Activated naive CD4-positive, alpha-beta T cell treated with anti-CD3 and anti-CD28 coated beads for 36 hours (primary cell): ENCODE data around the gene VMP1. TPM values are rescaled to one million over a fixed set of nuclear protein-coding genes. Genes with fewer than 3 reads are reported as not detected.

ENCODE experiments used
- CTCF ChIA-PET: fragments of 350-600 bp; sonication (Branson Sonifier 250); formaldehyde crosslinking; loops from one replicate; lab custom pipeline; 2021; ENCODE audit warnings: antibody characterized with exemption; lab: Charles Lee
- DNase-seq: peaks from one replicate; pipeline ENCODE4 v3.0.0-alpha.2; 2020
- H3K27ac Mint-ChIP-seq: one replicate; pipeline ENCODE4 v1.8.0; 2021; ENCODE audit warnings: mild to moderate bottlenecking, mixed read lengths
- H3K27me3 Mint-ChIP-seq: one replicate; pipeline ENCODE4 v1.8.0; 2021; ENCODE audit warnings: low read depth, mixed read lengths
- H3K36me3 Mint-ChIP-seq: one replicate; pipeline ENCODE4 v1.8.0; 2021; ENCODE audit warnings: low read depth, mixed read lengths
- H3K4me1 Mint-ChIP-seq: one replicate; pipeline ENCODE4 v1.8.0; 2021; ENCODE audit warnings: low read depth, mixed read lengths
- H3K4me3 Mint-ChIP-seq: one replicate; pipeline ENCODE4 v1.8.0; 2021; ENCODE audit warnings: mild to moderate bottlenecking, moderate library complexity, mixed read lengths
- H3K9me3 Mint-ChIP-seq: one replicate; pipeline ENCODE4 v1.8.0; 2021; ENCODE audit warnings: mixed read lengths
- intact Hi-C: fragments of 100-400 bp; cut with micrococcal nuclease; formaldehyde crosslinking; loops from one replicate; pipeline ENCODE4 v1.15.1; 2023
- total RNA-seq, 2 experiments: library from RNA; stranded (reverse); gene quantifications; one replicate each; pipeline ENCODE4 v1.2.3, GENCODE V29; 2021

VMP1 gene
- total RNA-seq, 2 experiments from 2014 or later: 423 to 438 TPM

DNA sequence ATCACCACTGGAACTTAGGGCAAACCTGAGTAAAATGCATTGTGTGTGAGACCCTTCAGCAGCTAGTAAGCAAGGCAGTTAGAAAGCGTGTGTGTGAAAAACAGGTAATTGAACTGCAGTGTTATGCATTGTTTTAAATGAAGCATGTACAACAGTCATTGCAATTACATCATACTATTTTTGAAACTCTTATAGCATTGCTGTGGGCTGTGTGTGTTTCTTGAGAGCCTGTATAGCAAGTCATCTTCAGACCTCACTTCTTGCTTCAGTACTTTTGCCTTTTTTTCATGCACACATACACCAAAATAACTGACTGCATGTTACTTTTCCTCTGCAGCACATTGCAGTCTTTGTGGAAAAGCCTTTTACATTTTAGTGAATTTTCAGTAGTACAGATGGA lies 19.4 kb upstream of the VMP1 start:
- Mint-ChIP-seq H3K36me3 (peaks cover 29% of the 10 kb centered on the region), H3K27me3 (no peaks in the 10 kb centered on the region), H3K4me3 (no peak overlapping the region), H3K4me1 (peaks cover 23% of the 10 kb centered on the region), H3K9me3 (no peaks in the 10 kb centered on the region), H3K27ac (peak overlapping the region; percentile 62)
- DNase-seq: no peak
- CTCF ChIA-PET: interaction anchor here (0.6 to 1.0 kb wide), 2 partner anchors 198 to 923 kb away, joined by 3 read pairs; no protein-coding TSS in a partner anchor
- intact Hi-C loops: no loop called here

DNA sequence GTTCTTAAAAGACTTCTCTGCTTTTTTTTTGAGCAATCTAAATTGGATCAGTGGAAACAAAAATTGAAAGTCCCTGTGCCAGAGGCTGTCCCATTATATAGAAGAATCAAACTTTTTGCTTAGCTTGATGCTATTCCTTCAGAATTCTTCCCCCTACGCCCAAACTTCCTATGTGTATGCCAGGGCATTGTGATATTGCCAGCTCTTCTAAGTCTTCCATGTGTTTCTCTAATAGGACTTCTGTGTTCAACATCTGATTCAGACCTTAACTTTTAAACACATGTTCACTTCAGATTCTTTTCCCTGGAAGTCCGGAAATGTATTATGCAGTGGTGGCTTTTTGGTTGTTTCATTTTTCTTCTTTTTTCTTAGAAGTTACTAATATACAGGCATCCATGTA lies 19.0 kb upstream of the VMP1 start:
- Mint-ChIP-seq H3K27ac (peak overlapping the region; percentile 14), H3K9me3 (no peaks in the 10 kb centered on the region), H3K36me3 (peaks cover 27% of the 10 kb centered on the region), H3K4me1 (peaks cover 21% of the 10 kb centered on the region), H3K27me3 (no peaks in the 10 kb centered on the region), H3K4me3 (no peak overlapping the region)
- intact Hi-C loops: no loop called here
- CTCF ChIA-PET: interaction anchor here (1.0 kb wide), 1 partner anchor 198 kb away, joined by 3 read pairs; no protein-coding TSS in a partner anchor
- no peak for DNase-seq

DNA sequence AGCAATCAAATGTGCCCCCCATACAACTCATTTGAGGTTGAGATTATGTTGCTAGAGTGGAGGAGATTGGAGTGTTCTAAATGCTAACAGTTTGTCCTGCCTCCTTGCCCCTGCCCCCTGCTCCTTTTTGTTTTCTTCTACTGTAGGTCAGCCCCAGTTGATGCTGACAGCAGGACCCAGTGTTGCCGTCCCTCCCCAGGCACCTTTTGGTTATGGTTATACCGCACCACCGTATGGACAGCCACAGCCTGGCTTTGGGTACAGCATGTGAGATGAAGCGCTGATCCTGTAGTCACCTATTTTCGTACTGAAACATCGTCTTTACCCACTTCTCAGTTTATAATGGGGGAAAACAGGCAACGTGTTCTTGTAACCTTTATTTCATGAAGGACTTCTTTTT lies 13.9 kb upstream of the VMP1 start:
- Mint-ChIP-seq H3K4me3 (no peak overlapping the region), H3K9me3 (no peaks in the 10 kb centered on the region), H3K27me3 (no peaks in the 10 kb centered on the region), H3K27ac (peak overlapping the region; percentile 2), H3K4me1 (peaks cover 24% of the 10 kb centered on the region), H3K36me3 (peaks cover 41% of the 10 kb centered on the region)
- CTCF ChIA-PET: interaction anchor here (0.6 kb wide), 1 partner anchor 42 kb away, joined by 3 read pairs; no protein-coding TSS in a partner anchor
- intact Hi-C loops: no loop called here
- no peak for DNase-seq

DNA sequence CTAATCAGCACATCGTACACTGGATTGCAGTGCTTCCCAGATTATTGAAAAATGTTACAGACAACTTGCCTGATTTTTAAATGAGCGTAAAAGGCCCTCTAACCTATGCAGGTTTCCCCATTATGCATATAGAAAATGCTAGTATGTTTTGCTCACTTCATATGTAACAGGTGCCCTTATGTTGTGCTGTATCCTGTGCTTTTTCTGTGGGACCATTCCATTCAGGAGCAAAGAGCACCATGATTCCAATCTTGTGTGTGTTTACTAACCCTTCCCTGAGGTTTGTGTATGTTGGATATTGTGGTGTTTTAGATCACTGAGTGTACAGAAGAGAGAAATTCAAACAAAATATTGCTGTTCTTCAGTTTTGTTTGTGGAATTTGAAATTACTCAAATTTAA lies 13.1 kb upstream of the VMP1 start:
- Mint-ChIP-seq H3K27me3 (no peaks in the 10 kb centered on the region), H3K4me3 (no peak overlapping the region), H3K36me3 (peaks cover 48% of the 10 kb centered on the region), H3K27ac (peak overlapping the region; percentile 43), H3K9me3 (no peaks in the 10 kb centered on the region), H3K4me1 (peaks cover 28% of the 10 kb centered on the region)
- CTCF ChIA-PET: no interaction called here
- intact Hi-C loops: no loop called here
- no peak for DNase-seq

DNA sequence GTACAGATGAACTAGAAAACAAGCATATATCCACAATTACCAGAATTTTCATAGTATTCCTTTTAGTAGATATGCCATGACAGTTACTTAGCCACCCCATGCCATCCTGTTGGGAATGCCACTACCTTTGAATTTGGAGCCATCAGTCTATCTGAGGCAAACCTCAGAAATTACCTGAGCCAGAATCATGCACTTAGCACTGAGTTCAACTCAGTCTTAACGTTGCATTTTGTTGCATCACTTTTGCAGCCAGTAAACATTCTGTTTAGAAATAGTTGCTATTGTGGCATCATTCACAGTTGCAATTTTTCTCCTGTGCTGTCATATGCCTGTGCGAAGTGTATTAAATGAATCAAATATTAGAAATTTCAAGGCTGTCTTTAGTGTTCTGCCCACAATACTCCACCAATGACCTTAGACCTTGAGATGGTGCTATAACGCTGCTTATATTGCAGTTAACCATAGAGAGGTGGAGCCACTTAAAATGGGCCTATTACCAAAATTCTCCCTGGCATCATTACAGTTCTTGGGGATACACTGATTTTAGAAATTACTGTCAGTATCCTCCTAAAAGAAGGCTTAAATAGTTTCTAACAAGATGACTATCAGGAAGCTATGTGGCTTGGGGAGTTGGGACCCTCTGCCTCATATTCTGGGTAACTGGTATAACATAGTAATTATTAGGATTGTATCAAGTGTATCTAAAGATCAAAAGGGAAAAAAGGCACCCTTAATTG lies 11.3 kb upstream of the VMP1 start:
- no peak overlapping the region for H3K4me3 Mint-ChIP-seq
- CTCF ChIA-PET: no interaction called here
- no peak for DNase-seq
- intact Hi-C loops: no loop called here
- H3K4me1 Mint-ChIP-seq: peaks cover 43% of the 10 kb centered on the region
- H3K9me3 Mint-ChIP-seq: no peaks in the 10 kb centered on the region
- peak overlapping the region; percentile 79 for H3K27ac Mint-ChIP-seq
- H3K36me3 Mint-ChIP-seq: peaks cover 49% of the 10 kb centered on the region
- H3K27me3 Mint-ChIP-seq: no peaks in the 10 kb centered on the region

DNA sequence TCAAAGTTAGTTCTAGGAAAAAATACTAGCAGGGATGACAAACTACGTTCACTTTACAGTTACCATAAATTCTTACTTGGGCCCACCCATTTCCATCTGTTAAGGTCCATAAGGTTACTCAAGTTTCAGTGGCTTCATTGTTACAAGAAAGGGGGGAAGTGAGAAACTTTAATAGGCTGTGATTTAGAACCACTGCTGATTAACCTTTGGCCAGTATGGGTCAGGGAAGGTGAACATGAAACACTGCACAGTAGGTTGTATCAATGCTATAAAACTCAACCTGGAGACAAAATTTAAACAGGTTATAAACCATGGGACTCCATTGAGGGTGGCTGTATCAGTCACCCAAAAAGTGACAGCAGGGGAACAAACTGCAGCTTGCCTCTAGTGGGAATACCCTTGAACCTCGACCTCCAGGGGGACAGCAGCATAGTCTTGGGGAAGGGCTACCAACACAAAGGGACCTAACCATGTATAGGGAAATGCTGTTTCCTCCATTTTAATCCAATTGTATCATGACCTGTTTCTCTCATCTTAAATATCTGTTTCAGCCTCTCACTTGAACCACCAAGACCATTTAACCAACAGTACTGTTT lies 10.7 kb upstream of the VMP1 start:
- no peak overlapping the region for H3K4me3 Mint-ChIP-seq
- no peaks in the 10 kb centered on the region for H3K27me3 Mint-ChIP-seq
- intact Hi-C loops: no loop called here
- H3K4me1 Mint-ChIP-seq: peaks cover 48% of the 10 kb centered on the region
- H3K9me3 Mint-ChIP-seq: no peaks in the 10 kb centered on the region
- CTCF ChIA-PET: no interaction called here
- H3K36me3 Mint-ChIP-seq: peaks cover 48% of the 10 kb centered on the region
- DNase-seq: no peak
- H3K27ac Mint-ChIP-seq: peak overlapping the region; percentile 79

DNA sequence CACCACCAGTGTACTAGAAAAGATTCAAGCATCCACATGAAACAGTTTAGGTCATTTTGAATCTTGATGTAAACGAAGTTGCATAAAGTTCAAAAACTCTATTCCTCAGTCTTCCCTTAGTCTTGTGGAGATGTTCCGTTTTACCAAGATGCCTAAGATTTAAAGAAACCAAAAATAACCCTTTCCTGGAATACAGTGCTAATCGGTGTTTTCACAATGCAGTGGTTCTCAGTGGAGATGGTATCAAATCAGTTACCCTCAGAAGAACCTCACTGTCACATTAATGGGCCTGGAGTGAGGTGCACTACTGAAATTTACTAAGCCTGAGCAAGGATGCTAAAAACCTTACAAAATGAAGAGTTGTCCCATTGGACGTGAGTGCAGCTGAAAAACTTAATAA lies 9.3 kb upstream of the VMP1 start:
- Mint-ChIP-seq H3K27ac (peak overlapping the region; percentile 44), H3K27me3 (no peaks in the 10 kb centered on the region), H3K9me3 (no peaks in the 10 kb centered on the region), H3K36me3 (peaks cover 50% of the 10 kb centered on the region), H3K4me1 (peaks cover 57% of the 10 kb centered on the region), H3K4me3 (no peak overlapping the region)
- CTCF ChIA-PET: no interaction called here
- no peak for DNase-seq
- intact Hi-C loops: no loop called here

DNA sequence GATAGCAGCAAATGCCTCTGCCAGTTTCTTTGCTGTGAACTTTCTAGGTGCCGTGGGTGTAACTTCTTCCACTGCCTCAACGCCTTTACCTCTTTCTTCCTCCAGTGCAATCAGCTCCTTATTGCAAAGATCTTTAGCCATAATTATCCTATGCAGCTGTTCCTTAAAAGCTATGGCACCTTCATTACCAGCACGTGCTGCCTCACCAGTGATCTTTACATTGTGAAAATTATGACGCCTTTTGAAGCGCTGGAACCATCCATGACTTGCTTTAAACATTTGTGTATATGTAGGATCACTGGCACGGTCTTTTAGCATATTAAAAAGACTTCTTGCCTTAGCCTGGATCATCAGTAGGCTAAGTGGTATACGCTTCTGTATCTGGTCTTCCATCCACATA lies 8.2 kb upstream of the VMP1 start:
- H3K4me3 Mint-ChIP-seq: no peak overlapping the region
- H3K27ac Mint-ChIP-seq: no peak overlapping the region
- CTCF ChIA-PET: no interaction called here
- H3K36me3 Mint-ChIP-seq: peaks cover 54% of the 10 kb centered on the region
- no peaks in the 10 kb centered on the region for H3K9me3 Mint-ChIP-seq
- no peaks in the 10 kb centered on the region for H3K27me3 Mint-ChIP-seq
- intact Hi-C loops: no loop called here
- no peak for DNase-seq
- H3K4me1 Mint-ChIP-seq: peaks cover 65% of the 10 kb centered on the region

DNA sequence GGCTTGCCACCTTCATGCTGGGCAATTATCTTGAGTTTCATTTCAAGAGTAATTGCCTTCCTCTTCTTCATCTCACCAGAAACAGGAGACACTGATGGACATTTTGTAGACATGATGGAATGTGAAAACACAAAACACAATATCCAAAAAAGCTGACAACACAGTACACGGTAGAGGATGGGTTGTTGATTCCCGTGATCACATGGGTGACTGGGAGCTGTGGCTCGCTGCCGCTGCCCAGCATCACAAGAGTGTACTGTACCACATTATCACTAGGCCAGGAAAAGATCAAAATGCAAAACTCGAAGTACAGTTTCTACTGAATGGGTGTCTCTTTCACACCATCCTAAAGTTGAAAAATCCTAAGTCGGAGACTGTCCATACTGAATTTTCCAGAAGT lies 7.7 kb upstream of the VMP1 start:
- Mint-ChIP-seq H3K27me3 (no peaks in the 10 kb centered on the region), H3K36me3 (peaks cover 52% of the 10 kb centered on the region), H3K4me1 (peaks cover 71% of the 10 kb centered on the region), H3K27ac (no peak overlapping the region), H3K9me3 (no peaks in the 10 kb centered on the region), H3K4me3 (no peak overlapping the region)
- CTCF ChIA-PET: interaction anchor here (0.5 kb wide), 1 partner anchor 389 kb away, joined by 4 read pairs; no protein-coding TSS in a partner anchor
- intact Hi-C loops: loop anchor here (10.0 kb wide), 1 partner anchor 695 kb away; the partner anchor contains the start of gene USP32
- no peak for DNase-seq

DNA sequence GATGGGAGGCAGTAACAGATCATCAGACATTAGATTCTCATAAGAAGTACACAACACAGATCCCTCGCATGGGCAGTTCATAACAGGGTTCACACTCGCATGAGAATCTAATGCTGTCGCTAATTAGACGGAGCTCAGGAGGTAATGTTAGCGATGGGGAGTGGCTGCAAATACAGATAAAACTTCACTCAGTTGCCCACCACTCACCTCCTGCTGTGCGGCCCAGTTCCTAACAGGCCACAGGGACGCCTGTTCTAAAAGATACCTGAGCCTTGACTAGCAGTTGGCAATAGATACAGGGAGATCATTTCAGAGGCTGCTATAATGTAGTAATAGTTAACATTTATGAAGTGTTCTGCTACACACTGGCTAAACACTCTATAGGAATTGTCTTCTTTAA lies 5.2 kb upstream of the VMP1 start:
- Mint-ChIP-seq H3K27ac (peak overlapping the region; percentile 16), H3K27me3 (no peaks in the 10 kb centered on the region), H3K36me3 (peaks cover 58% of the 10 kb centered on the region), H3K4me3 (no peak overlapping the region), H3K4me1 (peaks cover 76% of the 10 kb centered on the region), H3K9me3 (no peaks in the 10 kb centered on the region)
- CTCF ChIA-PET: interaction anchor here (0.7 kb wide), 1 partner anchor 28 kb away, joined by 4 read pairs; no protein-coding TSS in a partner anchor
- intact Hi-C loops: loop anchor here (10.0 kb wide), 1 partner anchor 692 kb away; the partner anchor contains the start of gene USP32
- no peak for DNase-seq

DNA sequence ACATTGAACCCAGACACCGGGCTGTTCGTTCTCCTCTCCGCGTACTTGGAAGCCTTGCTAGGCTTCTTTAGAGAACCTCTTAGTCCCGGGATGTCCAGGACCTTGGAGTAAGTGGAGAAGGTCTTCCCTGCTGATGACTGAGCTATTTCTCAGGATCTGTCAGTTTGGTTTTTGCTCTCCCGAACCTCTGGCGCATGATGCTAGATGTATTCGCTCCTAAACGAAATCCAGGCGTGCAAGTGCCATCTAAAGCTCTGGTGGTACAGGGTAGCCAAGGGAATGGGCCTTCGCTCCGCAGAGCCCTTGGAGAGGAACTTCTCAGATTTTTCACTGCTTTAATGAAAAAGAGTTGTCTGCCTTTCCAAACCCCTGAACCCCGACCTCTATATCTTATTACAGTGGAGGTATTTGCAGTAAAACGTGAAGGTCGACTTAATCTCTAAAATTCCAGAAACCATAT lies 547 bp downstream of the VMP1 start:
- H3K4me1 Mint-ChIP-seq: peaks cover 56% of the 10 kb centered on the region
- CTCF ChIA-PET: interaction anchor here (0.6 to 1.2 kb wide), 3 partner anchors 37 to 151 kb away, joined by 3 read pairs; no protein-coding TSS in a partner anchor
- peaks cover 26% of the 10 kb centered on the region for H3K36me3 Mint-ChIP-seq
- no peaks in the 10 kb centered on the region for H3K27me3 Mint-ChIP-seq
- intact Hi-C loops: loop anchor here (1.0 to 10.0 kb wide), 6 partner anchors 89 to 687 kb away; partner anchors contain the start of genes CLTC, DHX40, TUBD1 and USP32
- H3K9me3 Mint-ChIP-seq: no peaks in the 10 kb centered on the region
- no peak for DNase-seq
- peak overlapping the region; percentile 92 for H3K27ac Mint-ChIP-seq
- H3K4me3 Mint-ChIP-seq: peak overlapping the region; percentile 94

DNA sequence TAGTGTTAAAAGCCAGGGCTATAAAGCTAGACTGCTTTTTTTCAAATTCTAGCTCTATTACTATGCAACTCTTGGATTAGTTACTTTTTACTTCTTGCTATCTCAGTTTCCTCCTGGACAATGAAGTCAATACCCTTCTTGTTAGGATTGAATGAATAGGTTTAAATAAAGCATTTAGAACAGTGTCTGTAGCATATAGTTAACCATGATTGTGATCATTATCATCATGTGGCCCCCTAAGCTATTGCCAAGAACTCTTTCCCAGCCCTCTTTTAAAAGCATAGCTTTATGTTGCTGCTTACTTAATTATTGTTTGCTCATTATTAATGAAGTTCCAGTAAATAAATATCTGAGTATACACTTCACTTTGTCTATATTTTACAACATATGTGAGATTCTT lies 4.5 kb downstream of the VMP1 start:
- DNase-seq: no peak

More for the DNA sequence above, 4.5 kb downstream of the VMP1 start:
- H3K27ac Mint-ChIP-seq: no peak overlapping the region
- peaks cover 46% of the 10 kb centered on the region for H3K4me1 Mint-ChIP-seq
- peaks cover 8% of the 10 kb centered on the region for H3K36me3 Mint-ChIP-seq
- no peak overlapping the region for H3K4me3 Mint-ChIP-seq
- CTCF ChIA-PET: interaction anchor here (0.6 kb wide), 1 partner anchor 9 kb away, joined by 3 read pairs; no protein-coding TSS in a partner anchor
- no peaks in the 10 kb centered on the region for H3K9me3 Mint-ChIP-seq
- no peaks in the 10 kb centered on the region for H3K27me3 Mint-ChIP-seq
- intact Hi-C loops: no loop called here
